ENCODE measurements around the gene LAX1. TPM values are rescaled to one million over a fixed set of nuclear protein-coding genes. Genes with fewer than 3 reads are reported as not detected.

LAX1 gene
- total RNA-seq (2012; rRNA removed) (not detected in 2 replicates), polyA plus RNA-seq (2012; rRNA removed) (0.03 TPM in 1 of 2 replicates, not detected in the other), Bru-seq, nascent RNA (percentile 21 among the genes with signal in this experiment), BruChase-seq, experiment 1, labeled RNA remaining after a 6-hour chase (percentile 24 among the genes with signal in this experiment), BruChase-seq, experiment 2, labeled RNA remaining after a 2-hour chase (percentile 26 among the genes with signal in this experiment)
- not detected in 2 replicates for polyA plus RNA-seq (2012; cell fraction: cytosol; rRNA removed)
- 0.07 TPM in 1 of 2 replicates, not detected in the other for polyA plus RNA-seq (2012; cell fraction: nucleus; rRNA removed; ENCODE audit: low replicate concordance)
- long read RNA-seq, result 0 reads

GRCh38 chr1:203765029-203765837, at the start of gene LAX1:
LAX1 (plus strand) TSS chr1:203765183; CDS start chr1:203765566, 383 bp downstream.
- Histone ChIP-seq H3K4ac (ENCODE audit: low read depth, low read length) (no peak within 1 kb of the TSS), H3K14ac (replicated peaks; ENCODE audit: low read depth, low read length) (no peak within 1 kb of the TSS; the same call in 1 of the 2 replicates), H4K5ac (ENCODE audit: low read depth, low read length) (no peak within 1 kb of the TSS), H3K27ac (ENCODE audit: insufficient read depth, low read length) (no peak within 1 kb of the TSS), H2BK5ac (ENCODE audit: low read depth, low read length, poor library complexity, severe bottlenecking) (no peak within 1 kb of the TSS), H3K23ac (ENCODE audit: low read depth, low read length) (no peak within 1 kb of the TSS), H2BK15ac (ENCODE audit: low read depth, low read length) (no peak within 1 kb of the TSS), H4K91ac (ENCODE audit: insufficient read depth, low read depth, low read length) (no peak within 1 kb of the TSS), H4K8ac (ENCODE audit: low read depth in 2 of 2, low read length in 2 of 2) (no peak within 1 kb of the TSS), H3K79me1 (ENCODE audit: low read depth in 1 of 2, low read length in 2 of 2) (no peaks in the 10 kb centered on the region; a peak in 1 of 4 replicates), H3K9me1 (ENCODE audit: insufficient read depth, low read length) (peaks cover 4% of the 10 kb centered on the region; the same call in 1 of the 2 replicates), H2BK120ac (ENCODE audit: low read depth, low read length) (no peak within 1 kb of the TSS), H3K36me3 (ENCODE audit: control insufficient read depth, insufficient read depth, low read length) (no peaks in the 10 kb centered on the region), H3K4me1 (ENCODE audit: control insufficient read depth, insufficient read depth, low read length) (peaks cover 4% of the 10 kb centered on the region), H3K56ac (ENCODE audit: extremely low read depth, insufficient read depth, low read length) (no peak within 1 kb of the TSS), H3K9me3 (ENCODE audit: control insufficient read depth, insufficient read depth, low read length) (no peaks in the 10 kb centered on the region), H3K9ac (ENCODE audit: low read depth, low read length) (no peak within 1 kb of the TSS), H4K20me1 (ENCODE audit: insufficient read depth, low read length) (no peaks in the 10 kb centered on the region), H3K4me2 (ENCODE audit: low read depth, low read length) (no peak within 1 kb of the TSS), H3K18ac (ENCODE audit: low read depth, low read length) (no peak within 1 kb of the TSS), H3K4me3 (ENCODE audit: insufficient read depth, low read depth, low read length) (no peak within 1 kb of the TSS), H2AFZ (replicated peaks; ENCODE audit: low read length, poor library complexity) (peak within 1 kb of the TSS; percentile 23), H3K27me3 (ENCODE audit: control insufficient read depth, insufficient read depth, low read length) (peaks cover 7% of the 10 kb centered on the region), H2AK5ac (ENCODE audit: low read depth, low read length) (no peak within 1 kb of the TSS), H2AK9ac (replicated peaks; ENCODE audit: low read depth, low read length, poor library complexity) (peak within 1 kb of the TSS; percentile 42), H2BK20ac (ENCODE audit: low read depth, low read length) (no peak within 1 kb of the TSS)
- in situ Hi-C loops (cut with MboI; ENCODE audit: low sequenced_read_pairs), result no loop called here
- TF ChIP-seq CEBPB (IDR thresholded peaks at IDR 0.05; ENCODE audit: low read depth, low read length), result no peak
- no peak for TF ChIP-seq CHD1 (IDR thresholded peaks at IDR 0.05; ENCODE audit: low read depth, low read length)
- no peak for TF ChIP-seq RCOR1 (IDR thresholded peaks at IDR 0.05; ENCODE audit: insufficient replicate concordance, low read length)
- TF ChIP-seq SMC3 (IDR thresholded peaks at IDR 0.05; ENCODE audit: low read depth, low read length), result no peak
- no peak for TF ChIP-seq RFX5 (IDR thresholded peaks at IDR 0.05; ENCODE audit: low read depth, low read length)
- TF ChIP-seq, protein P1, sequence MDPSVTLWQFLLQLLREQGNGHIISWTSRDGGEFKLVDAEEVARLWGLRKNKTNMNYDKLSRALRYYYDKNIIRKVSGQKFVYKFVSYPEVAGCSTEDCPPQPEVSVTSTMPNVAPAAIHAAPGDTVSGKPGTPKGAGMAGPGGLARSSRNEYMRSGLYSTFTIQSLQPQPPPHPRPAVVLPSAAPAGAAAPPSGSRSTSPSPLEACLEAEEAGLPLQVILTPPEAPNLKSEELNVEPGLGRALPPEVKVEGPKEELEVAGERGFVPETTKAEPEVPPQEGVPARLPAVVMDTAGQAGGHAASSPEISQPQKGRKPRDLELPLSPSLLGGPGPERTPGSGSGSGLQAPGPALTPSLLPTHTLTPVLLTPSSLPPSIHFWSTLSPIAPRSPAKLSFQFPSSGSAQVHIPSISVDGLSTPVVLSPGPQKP (IDR thresholded peaks at IDR 0.05; ENCODE audit: borderline replicate concordance, low read depth, low read length), result no peak
- no peak for TF ChIP-seq CTCF (conservative IDR thresholded peaks at IDR 0.05; ENCODE audit: low read depth, low read length)
- no peak for TF ChIP-seq POLR2A (IDR thresholded peaks at IDR 0.05; ENCODE audit: low read depth, low read length)
- no peak for TF ChIP-seq MAZ (IDR thresholded peaks at IDR 0.05; ENCODE audit: borderline replicate concordance, low read depth, low read length)
- no peak for TF ChIP-seq RAD21 (IDR thresholded peaks at IDR 0.05; ENCODE audit: low read length)
- no peak for TF ChIP-seq FOS (IDR thresholded peaks at IDR 0.05; ENCODE audit: low read depth, low read length)
- TF ChIP-seq MXI1 (IDR thresholded peaks at IDR 0.05; ENCODE audit: borderline replicate concordance, low read depth, low read length), result no peak
- no peak for TF ChIP-seq BHLHE40 (IDR thresholded peaks at IDR 0.05; ENCODE audit: low read depth, low read length)
- no peak for TF ChIP-seq MAFK (IDR thresholded peaks at IDR 0.05; ENCODE audit: low read depth, low read length)
- intact Hi-C loops (cut with micrococcal nuclease), result no loop called here
- ChIA-PET CTCF (no interaction called here), POLR2A (ENCODE audit: unreplicated experiment) (no interaction called here)
- 79% methylated on average over 8 of the region's 16 CpGs; no CpG with 5 or more reads in 1 of the 2 experiments for WGBS, 2 experiments (ENCODE audit: extremely low coverage in 2 of 2, insufficient read length in 1 of 2)
- dilution Hi-C loops (cut with HindIII; ENCODE audit: low sequenced_read_pairs, unreplicated experiment), result no loop called here
- no peak for DNase-seq
- ATAC-seq (ENCODE audit: low read depth), result no peak
- no TSS peak for BruUV-seq (replicated peaks)
